GM12878 (cell line): ENCODE results near the gene TNRC18. TPM values are rescaled to one million over a fixed set of nuclear protein-coding genes. Genes with fewer than 3 reads are reported as not detected.

Source experiments
- ATAC-seq: fragments of 200-7000 bp; cut with Tn5 transposase; 3 replicates; pipeline ENCODE4 v1.9.1; 2020; ENCODE audit warnings: mild to moderate bottlenecking, moderate library complexity
- BruUV-seq: library from RNA; stranded (reverse); fragments of 400-500 nt; replicated peaks from 2 replicates; lab custom pipeline; 2021; lab: Mats Ljungman, UMichigan
- CTCF ChIA-PET: fragments of 300-600 bp; sonication (Branson Sonifier 250); formaldehyde crosslinking; extraction: SDS; loops from one replicate; lab custom pipeline; 2021; ENCODE audit warnings: inconsistent platforms; lab: Yijun Ruan, JAX
- POLR2A ChIA-PET: fragments of 350-600 bp; formaldehyde crosslinking; extraction: SDS; loops from one replicate; lab custom pipeline; 2021; ENCODE audit warnings: inconsistent platforms; lab: Charles Lee
- RAD21 ChIA-PET: fragments of 300-600 bp; sonication (Branson Sonifier 250); formaldehyde crosslinking; loops from one replicate; lab custom pipeline; 2023; ENCODE audit warnings: antibody characterized with exemption; ENCODE audit not compliant: unreplicated experiment; lab: Charles Lee
- SMC1A ChIA-PET: fragments of 300-600 bp; sonication (Branson Sonifier 250); formaldehyde crosslinking; loops from one replicate; lab custom pipeline; 2023; ENCODE audit not compliant: unreplicated experiment, uncharacterized antibody; lab: Charles Lee
- DNase-seq: peaks from one replicate; pipeline ENCODE4 v3.0.0-alpha.2; 2011; ENCODE audit warnings: low read depth, low spot score
- FAIRE-seq: peaks from 3 replicates; lab custom pipeline; 2011; peaks lifted over from hg19 to GRCh38; lab: Jason Lieb, UNC
- H2AFZ ChIP-seq: 2 replicates; pipeline ENCODE4 v1.6.0; 2011; ENCODE audit warnings: low read depth, low read length, control low read depth; ENCODE audit not compliant: control insufficient read depth
- H3K27ac ChIP-seq: 2 replicates; pipeline ENCODE4 v1.5.1; 2011; ENCODE audit warnings: control low read depth; ENCODE audit not compliant: control insufficient read depth, insufficient read depth
- H3K27me3 ChIP-seq, 2 experiments: replicated peaks in 1 of 2; 2 replicates each; pipeline versions ENCODE4 v1.6.0 to v1.6.1; 2011; ENCODE audit warnings: low read length in 1 of 2; ENCODE audit not compliant: control insufficient read depth in 2 of 2, insufficient read depth in 2 of 2
- H3K36me3 ChIP-seq, 2 experiments: 2 replicates each; pipeline ENCODE4 v1.5.1; 2011; ENCODE audit warnings: low read length in 1 of 2; ENCODE audit not compliant: control insufficient read depth in 2 of 2, insufficient read depth in 2 of 2
- H3K4me1 ChIP-seq: 2 replicates; pipeline ENCODE4 v1.6.1; 2011; ENCODE audit warnings: mild to moderate bottlenecking, low read length, moderate library complexity, mixed read lengths; ENCODE audit not compliant: control insufficient read depth, insufficient read depth
- H3K4me2 ChIP-seq: 2 replicates; pipeline ENCODE4 v1.6.0; 2011; ENCODE audit warnings: control low read depth; ENCODE audit not compliant: control insufficient read depth, insufficient read depth
- H3K4me3 ChIP-seq: fragments of 200-600 bp; sonication (generic); 2 replicates; pipeline ENCODE4 v1.5.1; 2016
- H3K79me2 ChIP-seq: 2 replicates; pipeline ENCODE4 v1.6.0; 2011; ENCODE audit warnings: low read length; ENCODE audit not compliant: control insufficient read depth, insufficient read depth
- H3K9ac ChIP-seq: 2 replicates; pipeline ENCODE4 v1.8.0; 2011; ENCODE audit warnings: low read length, control low read depth, mixed read lengths; ENCODE audit not compliant: control insufficient read depth, insufficient read depth
- H3K9me3 ChIP-seq: replicated peaks from 3 replicates; pipeline ENCODE4 v1.5.1; 2011; ENCODE audit warnings: mild to moderate bottlenecking, low read length; ENCODE audit not compliant: control insufficient read depth, insufficient read depth
- H4K20me1 ChIP-seq: 2 replicates; pipeline ENCODE4 v1.6.0; 2011; ENCODE audit not compliant: control insufficient read depth, insufficient read depth
- BCL11A ChIP-seq: IDR thresholded peaks from 2 replicates; pipeline ENCODE4 v1.6.1; 2011; ENCODE audit warnings: low read depth, low read length
- BHLHE40 ChIP-seq, 2 experiments: fragments of 450-650 bp in 1 of 2; IDR thresholded peaks; 2 replicates each; pipeline ENCODE4 v1.6.1; 2011 to 2017; ENCODE audit warnings: low read depth in 2 of 2, borderline replicate concordance in 1 of 2, improper control_type of control experiment in 1 of 2, low read length in 1 of 2, mild to moderate bottlenecking in 1 of 2
- CBX5 ChIP-seq: sonication (generic); IDR thresholded peaks from 2 replicates; pipeline ENCODE4 v1.6.1; 2016; ENCODE audit warnings: low read depth, moderate library complexity, mild to moderate bottlenecking, inconsistent platforms
- CREB1 ChIP-seq: IDR thresholded peaks from 2 replicates; pipeline ENCODE4 v1.6.1; 2012; ENCODE audit warnings: low read depth, mild to moderate bottlenecking, inconsistent platforms
- EP300 ChIP-seq, 2 experiments: fragments of 150-350 bp in 1 of 2; IDR thresholded peaks; 2 replicates each; pipeline ENCODE4 v1.6.1; 2011 to 2012; ENCODE audit warnings: low read depth in 2 of 2, low read length in 2 of 2, borderline replicate concordance in 1 of 2, improper control_type of control experiment in 1 of 2, inconsistent platforms in 1 of 2; ENCODE audit not compliant: control insufficient read depth in 1 of 2
- ETV6 ChIP-seq, 2 experiments: fragments of 450-650 bp in 1 of 2; IDR thresholded peaks in 1 of 2; conservative IDR thresholded peaks in 1 of 2; 2 replicates each; pipeline ENCODE4 v1.6.1; 2014; ENCODE audit warnings: antibody characterized with exemption in 1 of 2, borderline replicate concordance in 1 of 2, low read depth in 1 of 2, mild to moderate bottlenecking in 1 of 2, moderate library complexity in 1 of 2
- HDAC2 ChIP-seq: fragments of 200-600 bp; sonication (generic); IDR thresholded peaks from 2 replicates; pipeline ENCODE4 v1.6.1; 2017
- HDAC6 ChIP-seq: fragments of 200-600 bp; sonication (generic); IDR thresholded peaks from one replicate; pipeline ENCODE4 v1.8.0; 2017; ENCODE audit warnings: antibody characterized with exemption; ENCODE audit not compliant: unreplicated experiment
- IKZF2 ChIP-seq, 2 experiments: fragments of 450-650 bp; IDR thresholded peaks; 2 replicates each; pipeline ENCODE4 v1.6.1; 2017; ENCODE audit warnings: mild to moderate bottlenecking in 2 of 2, moderate library complexity in 2 of 2
- JUND ChIP-seq: IDR thresholded peaks from 2 replicates; pipeline ENCODE4 v1.6.1; 2012; ENCODE audit warnings: low read depth, mild to moderate bottlenecking, low read length, improper control_type of control experiment, moderate library complexity
- NBN ChIP-seq: fragments of 450-650 bp; IDR thresholded peaks from 2 replicates; pipeline ENCODE4 v1.6.1; 2016
- NFIC ChIP-seq: IDR thresholded peaks from 2 replicates; pipeline ENCODE4 v1.6.1; 2012; ENCODE audit warnings: low read depth, mild to moderate bottlenecking, inconsistent platforms, low read length, moderate library complexity
- RBBP5 ChIP-seq: fragments of 200-600 bp; sonication (generic); conservative IDR thresholded peaks from 2 replicates; pipeline ENCODE4 v1.6.1; 2016
- YBX1 ChIP-seq: fragments of 450-650 bp; IDR thresholded peaks from 2 replicates; pipeline ENCODE4 v1.6.1; 2016; ENCODE audit warnings: antibody characterized with exemption
- ZBED1 ChIP-seq: IDR thresholded peaks from 2 replicates; pipeline ENCODE4 v1.6.1; 2016; ENCODE audit warnings: borderline replicate concordance
- ZNF274 ChIP-seq: IDR thresholded peaks from one replicate; pipeline ENCODE4 v1.8.0; 2011; ENCODE audit not compliant: insufficient read length, insufficient read depth
- whole genome bisulfite sequencing: methylation state at CpG from one replicate; pipeline ENCODE4 v1.1.6; 2016; ENCODE audit warnings: low lambda C conversion rate; ENCODE audit not compliant: insufficient replicate concordance, insufficient coverage; ENCODE audit errors: missing lambda C conversion rate; 5-methylcytosine and 5-hydroxymethylcytosine counted together
- in situ Hi-C: fragments of 300-500 bp; cut with MboI; formaldehyde crosslinking; loops from 9 replicates; pipeline ENCODE4 v1.14.3; 2018; ENCODE audit warnings: mixed read lengths
- intact Hi-C: fragments of 100-400 bp; cut with micrococcal nuclease; formaldehyde crosslinking; loops from one replicate; pipeline ENCODE4 v1.14.2; 2022; ENCODE audit not compliant: unreplicated experiment
- polyA plus RNA-seq, 11 experiments: library from polyadenylated mRNA; depleted of rRNA in 4 of 11; unstranded in 6 of 11; stranded (reverse) in 5 of 11; fragments of >200 nt; fragmentation: Nextera tagmentation in 4 of 11; fragmentation: Illumina TruSeq in 1 of 11; extraction: Ambion mirVana in 4 of 11; extraction: Trizol in 1 of 11; gene quantifications; 1 replicate in 1 of 11; 2 replicates in 10 of 11; pipeline versions ENCODE4 v1.2.1 to v1.2.3, GENCODE V29; 2011 to 2016; ENCODE audit warnings: inconsistent platforms in 2 of 11, missing spikeins in 2 of 11, low read depth in 1 of 11
- total RNA-seq, 4 experiments: library from RNA; depleted of rRNA in 3 of 4; stranded (reverse); fragments of >200 nt in 3 of 4; fragmentation: Illumina TruSeq in 1 of 4; extraction: Trizol in 1 of 4; gene quantifications; 2 replicates each; pipeline versions ENCODE4 v1.2.1 to v1.2.3, GENCODE V29; 2013 to 2021
- TF ChIP-seq, protein P1 (sequence below): fragments of 450-650 bp; IDR thresholded peaks from 2 replicates; pipeline ENCODE4 v1.6.1; 2016; ENCODE audit warnings: mild to moderate bottlenecking, moderate library complexity, borderline replicate concordance
- TF ChIP-seq, protein P2 (sequence below): fragments of 450-650 bp; IDR thresholded peaks from 2 replicates; pipeline ENCODE4 v1.6.1; 2017; ENCODE audit warnings: mild to moderate bottlenecking, moderate library complexity

Gene TNRC18
- total and polyA plus RNA-seq, 10 of the 15 experiments (the other 5 are each of a cell fraction or from before 2014, with no cell fraction given), result 0.02 to 31.7 (median 5.4) TPM

DNA sequence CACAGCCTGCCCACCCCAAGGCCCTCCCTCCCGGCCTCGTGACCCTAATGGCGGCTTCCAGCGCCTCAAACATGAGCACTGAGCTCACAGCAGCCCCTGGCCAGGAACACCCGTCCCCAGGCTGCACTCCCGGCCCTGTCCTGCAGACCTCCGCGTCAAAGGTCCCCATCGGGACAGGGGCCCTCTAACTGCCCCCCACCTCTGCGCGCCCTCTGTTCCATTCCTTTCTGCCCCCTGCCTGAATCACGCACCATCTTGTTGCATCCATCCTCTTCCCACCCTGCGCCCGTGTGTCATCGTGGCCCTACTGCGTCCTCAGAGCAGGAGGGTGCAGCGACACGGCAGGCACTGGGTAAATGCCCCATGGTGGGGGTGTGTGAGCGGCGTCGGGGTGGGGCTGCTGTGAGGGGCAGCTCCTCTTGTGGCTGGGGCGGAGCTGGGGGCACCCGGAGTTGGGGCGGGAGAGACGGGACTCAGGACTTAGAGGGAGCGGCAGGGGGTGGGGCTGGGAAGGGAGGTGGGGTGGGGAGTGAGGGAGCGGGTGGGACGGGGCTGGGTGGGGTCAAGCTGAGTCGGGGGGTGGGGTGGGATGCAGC lies 127.5 kb downstream of the TNRC18 start:
- FAIRE-seq (no peak), ATAC-seq (peak; percentile 11; the same call in 1 of the 3 replicates), DNase-seq (no peak)
- intact Hi-C loops, result no loop called here
- ChIA-PET SMC1A (no interaction called here), RAD21 (no interaction called here), POLR2A (no interaction called here), CTCF (no interaction called here)
- no peak overlapping the region for H3K4me2 ChIP-seq
- H3K27me3 ChIP-seq, result no peaks in the 10 kb centered on the region
- peaks cover 3% of the 10 kb centered on the region; the same call in 1 of the 2 replicates for H3K4me1 ChIP-seq
- no peak overlapping the region for H2AFZ ChIP-seq
- H3K36me3 ChIP-seq, result no peaks in the 10 kb centered on the region
- in situ Hi-C loops, result no loop called here
- H4K20me1 ChIP-seq, result no peaks in the 10 kb centered on the region
- no peaks in the 10 kb centered on the region; the same call in 2 of the 3 replicates for H3K9me3 ChIP-seq
- no peak overlapping the region for H3K27ac ChIP-seq
- H3K79me2 ChIP-seq, result no peaks in the 10 kb centered on the region
- H3K9ac ChIP-seq, result no peak overlapping the region
- WGBS, result 38% methylated on average over 22 of the region's 29 CpGs
- no TSS peak for BruUV-seq
- no peak overlapping the region for H3K4me3 ChIP-seq
- TF ChIP-seq ETV6 (conservative IDR thresholded peaks at IDR 0.05 in 1 of 2, IDR thresholded peaks at IDR 0.05 in 1 of 2; ENCODE audit: borderline replicate concordance in 1 of 2, low read depth in 1 of 2) (no peak), ZNF274 (no peak), CREB1 (no peak), CBX5 (no peak), YBX1 (no peak), NFIC (no peak), IKZF2 (IDR thresholded peaks at IDR 0.05) (no peak), HDAC6 (no peak), ZBED1 (no peak), BHLHE40 (IDR thresholded peaks at IDR 0.05; ENCODE audit: borderline replicate concordance in 1 of 2, low read depth in 2 of 2, low read length in 1 of 2) (no peak), RBBP5 (no peak), NBN (no peak), EP300 (IDR thresholded peaks at IDR 0.05; ENCODE audit: borderline replicate concordance in 1 of 2, control insufficient read depth in 1 of 2, low read depth in 2 of 2, low read length in 2 of 2) (no peak), JUND (no peak), HDAC2 (no peak), BCL11A (no peak)
- TF ChIP-seq, protein P1, sequence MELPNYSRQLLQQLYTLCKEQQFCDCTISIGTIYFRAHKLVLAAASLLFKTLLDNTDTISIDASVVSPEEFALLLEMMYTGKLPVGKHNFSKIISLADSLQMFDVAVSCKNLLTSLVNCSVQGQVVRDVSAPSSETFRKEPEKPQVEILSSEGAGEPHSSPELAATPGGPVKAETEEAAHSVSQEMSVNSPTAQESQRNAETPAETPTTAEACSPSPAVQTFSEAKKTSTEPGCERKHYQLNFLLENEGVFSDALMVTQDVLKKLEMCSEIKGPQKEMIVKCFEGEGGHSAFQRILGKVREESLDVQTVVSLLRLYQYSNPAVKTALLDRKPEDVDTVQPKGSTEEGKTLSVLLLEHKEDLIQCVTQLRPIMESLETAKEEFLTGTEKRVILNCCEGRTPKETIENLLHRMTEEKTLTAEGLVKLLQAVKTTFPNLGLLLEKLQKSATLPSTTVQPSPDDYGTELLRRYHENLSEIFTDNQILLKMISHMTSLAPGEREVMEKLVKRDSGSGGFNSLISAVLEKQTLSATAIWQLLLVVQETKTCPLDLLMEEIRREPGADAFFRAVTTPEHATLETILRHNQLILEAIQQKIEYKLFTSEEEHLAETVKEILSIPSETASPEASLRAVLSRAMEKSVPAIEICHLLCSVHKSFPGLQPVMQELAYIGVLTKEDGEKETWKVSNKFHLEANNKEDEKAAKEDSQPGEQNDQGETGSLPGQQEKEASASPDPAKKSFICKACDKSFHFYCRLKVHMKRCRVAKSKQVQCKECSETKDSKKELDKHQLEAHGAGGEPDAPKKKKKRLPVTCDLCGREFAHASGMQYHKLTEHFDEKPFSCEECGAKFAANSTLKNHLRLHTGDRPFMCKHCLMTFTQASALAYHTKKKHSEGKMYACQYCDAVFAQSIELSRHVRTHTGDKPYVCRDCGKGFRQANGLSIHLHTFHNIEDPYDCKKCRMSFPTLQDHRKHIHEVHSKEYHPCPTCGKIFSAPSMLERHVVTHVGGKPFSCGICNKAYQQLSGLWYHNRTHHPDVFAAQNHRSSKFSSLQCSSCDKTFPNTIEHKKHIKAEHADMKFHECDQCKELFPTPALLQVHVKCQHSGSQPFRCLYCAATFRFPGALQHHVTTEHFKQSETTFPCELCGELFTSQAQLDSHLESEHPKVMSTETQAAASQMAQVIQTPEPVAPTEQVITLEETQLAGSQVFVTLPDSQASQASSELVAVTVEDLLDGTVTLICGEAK, result no peak
- TF ChIP-seq, protein P2, sequence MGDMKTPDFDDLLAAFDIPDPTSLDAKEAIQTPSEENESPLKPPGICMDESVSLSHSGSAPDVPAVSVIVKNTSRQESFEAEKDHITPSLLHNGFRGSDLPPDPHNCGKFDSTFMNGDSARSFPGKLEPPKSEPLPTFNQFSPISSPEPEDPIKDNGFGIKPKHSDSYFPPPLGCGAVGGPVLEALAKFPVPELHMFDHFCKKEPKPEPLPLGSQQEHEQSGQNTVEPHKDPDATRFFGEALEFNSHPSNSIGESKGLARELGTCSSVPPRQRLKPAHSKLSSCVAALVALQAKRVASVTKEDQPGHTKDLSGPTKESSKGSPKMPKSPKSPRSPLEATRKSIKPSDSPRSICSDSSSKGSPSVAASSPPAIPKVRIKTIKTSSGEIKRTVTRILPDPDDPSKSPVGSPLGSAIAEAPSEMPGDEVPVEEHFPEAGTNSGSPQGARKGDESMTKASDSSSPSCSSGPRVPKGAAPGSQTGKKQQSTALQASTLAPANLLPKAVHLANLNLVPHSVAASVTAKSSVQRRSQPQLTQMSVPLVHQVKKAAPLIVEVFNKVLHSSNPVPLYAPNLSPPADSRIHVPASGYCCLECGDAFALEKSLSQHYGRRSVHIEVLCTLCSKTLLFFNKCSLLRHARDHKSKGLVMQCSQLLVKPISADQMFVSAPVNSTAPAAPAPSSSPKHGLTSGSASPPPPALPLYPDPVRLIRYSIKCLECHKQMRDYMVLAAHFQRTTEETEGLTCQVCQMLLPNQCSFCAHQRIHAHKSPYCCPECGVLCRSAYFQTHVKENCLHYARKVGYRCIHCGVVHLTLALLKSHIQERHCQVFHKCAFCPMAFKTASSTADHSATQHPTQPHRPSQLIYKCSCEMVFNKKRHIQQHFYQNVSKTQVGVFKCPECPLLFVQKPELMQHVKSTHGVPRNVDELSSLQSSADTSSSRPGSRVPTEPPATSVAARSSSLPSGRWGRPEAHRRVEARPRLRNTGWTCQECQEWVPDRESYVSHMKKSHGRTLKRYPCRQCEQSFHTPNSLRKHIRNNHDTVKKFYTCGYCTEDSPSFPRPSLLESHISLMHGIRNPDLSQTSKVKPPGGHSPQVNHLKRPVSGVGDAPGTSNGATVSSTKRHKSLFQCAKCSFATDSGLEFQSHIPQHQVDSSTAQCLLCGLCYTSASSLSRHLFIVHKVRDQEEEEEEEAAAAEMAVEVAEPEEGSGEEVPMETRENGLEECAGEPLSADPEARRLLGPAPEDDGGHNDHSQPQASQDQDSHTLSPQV, result no peak
